Measurements from ENCODE around the gene SFTPB.

DNA sequence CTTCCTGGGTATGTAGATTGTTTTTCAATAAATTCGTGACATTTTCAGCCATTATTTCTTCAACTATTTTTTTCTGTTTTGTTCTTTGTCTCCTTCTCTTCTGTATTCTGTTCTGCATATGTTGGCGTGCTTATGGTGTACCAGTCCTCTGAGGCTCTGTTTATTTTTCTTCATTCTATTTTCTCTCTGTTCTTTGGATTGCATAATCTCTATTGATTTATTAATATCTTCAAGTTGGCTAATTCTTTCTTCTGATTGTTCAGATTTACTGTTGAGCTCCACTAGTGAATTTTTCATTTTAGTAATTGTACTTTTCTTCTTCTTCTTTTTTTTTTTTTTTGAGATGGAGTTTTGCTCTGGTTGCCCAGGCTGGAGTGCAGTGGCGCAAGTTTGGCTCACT, 36.0 kb upstream of the SFTPB start:
- TF ChIP-seq CTCF (IDR thresholded peaks at IDR 0.05; ENCODE audit: low read depth, low read length) (no peak), EZH2phosphoT487 (IDR thresholded peaks at IDR 0.05; ENCODE audit: low read depth) (no peak)
